Measurements from ENCODE around the gene PTPRN2.

DNA sequence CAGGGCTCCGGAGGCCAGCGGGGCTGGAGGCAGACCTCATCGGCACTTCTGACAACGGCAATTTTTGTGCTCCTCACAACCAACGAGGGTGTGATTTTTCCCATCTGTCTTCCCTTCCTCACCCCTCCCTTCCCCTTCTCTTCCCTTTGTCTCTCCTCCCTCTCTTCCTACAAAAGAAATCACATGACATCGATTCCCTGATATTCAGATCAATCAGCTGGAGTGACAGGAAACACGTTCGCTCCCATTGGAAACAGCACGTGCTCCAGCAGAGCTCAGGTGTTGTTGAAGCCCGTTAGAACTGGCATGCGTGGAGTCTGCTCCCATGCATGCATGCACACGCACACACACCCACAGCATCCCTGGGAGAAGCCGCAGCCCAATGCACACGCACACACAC is 222.4 kb downstream of the PTPRN2 start:
- TF ChIP-seq CTCF (conservative IDR thresholded peaks at IDR 0.05; ENCODE audit: low read depth, low read length): no peak
- TF ChIP-seq EZH2 (IDR thresholded peaks at IDR 0.05; ENCODE audit: borderline replicate concordance, low read depth, low read length, poor library complexity, severe bottlenecking): no peak

Data from A673 (cell line).